ENCODE data around the gene MRPS18A.
A peak's percentile ranks its signal among the peaks of the same experiment; 100 is the strongest.

The MRPS18A gene

DNA sequence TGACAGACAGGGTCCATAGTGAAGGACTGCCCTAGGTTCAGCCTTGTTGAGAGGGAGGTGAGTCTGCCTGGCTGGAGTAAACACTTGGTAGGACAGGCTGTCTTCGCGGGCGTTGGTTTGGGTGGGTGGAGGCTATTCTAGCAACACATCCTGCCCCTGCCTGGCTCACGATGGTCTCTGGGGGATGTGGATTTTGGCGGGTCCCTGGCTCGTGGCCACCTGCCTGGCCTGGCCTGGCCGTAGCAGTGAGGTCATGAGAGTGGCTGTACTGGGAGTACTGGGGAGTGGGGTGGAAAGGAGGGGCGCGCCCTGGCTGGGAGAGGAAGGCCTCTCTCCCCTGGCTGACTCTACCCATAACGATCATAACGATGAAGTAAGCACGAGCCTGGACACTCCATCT, 30.2 kb upstream of the MRPS18A start:
- Histone ChIP-seq H3K36me3 (ENCODE audit: control insufficient read depth in 1 of 2, insufficient read depth in 2 of 2, low read length in 2 of 2) (no peaks in the 10 kb centered on the region), H3K27ac (ENCODE audit: low read depth, low read length) (no peak overlapping the region)

DNA sequence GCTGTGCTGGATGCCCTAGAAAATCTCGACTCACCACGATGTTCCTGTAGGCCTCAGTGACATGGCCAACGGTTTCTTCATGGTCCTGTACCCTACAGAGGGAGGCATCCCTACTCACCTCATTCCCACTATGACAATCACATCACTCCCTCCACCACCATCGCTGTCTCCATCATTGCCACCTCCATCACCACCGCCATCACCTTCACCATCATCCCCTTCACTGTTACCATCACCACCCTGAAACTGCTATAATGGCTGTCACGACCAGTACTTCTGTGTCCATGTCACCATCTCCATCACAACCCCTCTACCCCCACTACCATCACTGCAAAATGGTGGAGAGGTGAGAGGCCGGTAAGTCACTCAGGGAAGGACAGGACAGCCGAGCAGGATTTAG, 29.8 kb upstream of the MRPS18A start:
- no peaks in the 10 kb centered on the region for H3K9me3 ChIP-seq (ENCODE audit: control insufficient read depth in 1 of 2, low read length in 2 of 2)
- no peaks in the 10 kb centered on the region for H3K36me3 ChIP-seq (ENCODE audit: control insufficient read depth in 1 of 2, insufficient read depth in 2 of 2, low read length in 2 of 2)
- no peak overlapping the region for H3K27ac ChIP-seq (ENCODE audit: low read depth, low read length)
- H3K4me3 ChIP-seq (ENCODE audit: low read depth in 1 of 2, low read length in 2 of 2) = no peak overlapping the region
- peaks cover 0 to 7% of the 10 kb centered on the region in 2 donors for H3K4me1 ChIP-seq (ENCODE audit: control insufficient read depth in 1 of 2, insufficient read depth in 2 of 2, low read length in 2 of 2)
- no peaks in the 10 kb centered on the region for H3K27me3 ChIP-seq (ENCODE audit: control insufficient read depth in 1 of 2, insufficient read depth in 2 of 2, low read length in 2 of 2)
- no peak overlapping the region for H3K9ac ChIP-seq (ENCODE audit: low read depth in 1 of 2, low read length in 2 of 2)

More for the DNA sequence above, 30.2 kb upstream of the MRPS18A start:
- Histone ChIP-seq H3K4me1 (ENCODE audit: control insufficient read depth in 1 of 2, insufficient read depth in 2 of 2, low read length in 2 of 2) (peaks cover 0 to 7% of the 10 kb centered on the region in 2 donors), H3K4me3 (ENCODE audit: low read depth in 1 of 2, low read length in 2 of 2) (no peak overlapping the region), H3K9ac (ENCODE audit: low read depth in 1 of 2, low read length in 2 of 2) (no peak overlapping the region), H3K27me3 (ENCODE audit: control insufficient read depth in 1 of 2, insufficient read depth in 2 of 2, low read length in 2 of 2) (no peaks in the 10 kb centered on the region), H3K9me3 (ENCODE audit: control insufficient read depth in 1 of 2, low read length in 2 of 2) (no peaks in the 10 kb centered on the region)

DNA sequence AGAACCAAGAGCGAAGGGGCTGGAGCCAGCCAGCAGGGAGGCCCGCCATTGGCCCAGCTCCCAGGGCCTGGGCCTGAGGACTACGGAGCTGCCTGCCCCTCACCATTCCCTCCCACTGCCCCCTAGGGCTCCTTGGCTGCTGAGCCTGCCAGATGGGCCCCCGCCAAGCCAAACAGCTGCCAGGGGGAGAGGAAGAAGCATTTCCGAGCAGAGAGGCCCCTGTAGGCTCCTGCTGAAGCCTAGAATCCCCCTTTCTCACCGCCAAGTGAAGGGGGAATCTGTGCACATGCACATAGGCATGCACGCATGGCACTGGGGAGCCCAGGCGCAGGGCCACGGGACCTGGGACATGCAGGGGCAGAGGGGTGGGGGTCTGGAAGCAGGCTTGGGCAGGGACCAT, 28.5 kb upstream of the MRPS18A start:
- H3K36me3 ChIP-seq (ENCODE audit: control insufficient read depth in 1 of 2, insufficient read depth in 2 of 2, low read length in 2 of 2) = no peaks in the 10 kb centered on the region
- H3K9me3 ChIP-seq (ENCODE audit: control insufficient read depth in 1 of 2, low read length in 2 of 2) = no peaks in the 10 kb centered on the region
- peaks cover 0 to 7% of the 10 kb centered on the region in 2 donors for H3K4me1 ChIP-seq (ENCODE audit: control insufficient read depth in 1 of 2, insufficient read depth in 2 of 2, low read length in 2 of 2)
- H3K27ac ChIP-seq (ENCODE audit: low read depth, low read length) = no peak overlapping the region
- no peak overlapping the region for H3K4me3 ChIP-seq (ENCODE audit: low read depth in 1 of 2, low read length in 2 of 2)
- H3K27me3 ChIP-seq (ENCODE audit: control insufficient read depth in 1 of 2, insufficient read depth in 2 of 2, low read length in 2 of 2) = no peaks in the 10 kb centered on the region
- no peak overlapping the region for H3K9ac ChIP-seq (ENCODE audit: low read depth in 1 of 2, low read length in 2 of 2)

DNA sequence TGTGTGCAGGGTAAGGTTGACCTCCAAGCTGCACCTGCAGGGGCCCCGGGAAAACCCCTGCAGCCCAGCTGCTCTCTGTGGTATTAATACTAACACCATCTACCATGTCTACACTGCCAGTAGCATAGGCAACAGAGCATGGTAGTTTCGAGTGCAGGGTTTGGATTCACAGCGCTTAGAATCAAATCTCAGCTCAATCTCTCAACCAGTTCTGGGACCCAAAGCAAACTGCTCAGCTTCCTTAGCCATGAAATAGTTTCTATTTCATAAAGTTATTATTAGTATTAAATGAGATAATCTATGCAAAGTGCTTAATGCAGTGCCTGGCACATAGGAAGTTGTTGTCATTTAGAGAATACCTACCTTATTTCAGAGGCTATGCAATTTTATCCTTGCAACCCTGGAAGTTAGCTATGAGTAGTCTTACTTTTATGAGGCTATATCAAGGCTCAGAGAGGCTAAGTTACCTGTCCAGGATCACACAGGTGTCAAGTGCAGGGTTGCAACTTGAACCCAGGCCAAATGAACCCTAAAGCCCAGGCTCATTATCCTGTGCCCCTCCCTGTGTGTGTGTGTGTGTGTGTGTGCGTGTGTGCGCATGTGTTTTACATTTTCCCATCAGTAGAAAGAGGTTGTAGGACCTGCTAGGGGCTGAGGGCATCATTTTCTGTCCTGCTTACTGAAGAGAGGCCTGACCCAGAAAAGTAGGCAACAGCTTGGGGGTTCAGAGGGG, 27.6 kb upstream of the MRPS18A start:
- Histone ChIP-seq H3K4me1 (ENCODE audit: control insufficient read depth in 1 of 2, insufficient read depth in 2 of 2, low read length in 2 of 2) (peaks cover 0 to 7% of the 10 kb centered on the region in 2 donors), H3K36me3 (ENCODE audit: control insufficient read depth in 1 of 2, insufficient read depth in 2 of 2, low read length in 2 of 2) (no peaks in the 10 kb centered on the region), H3K9ac (ENCODE audit: low read depth in 1 of 2, low read length in 2 of 2) (peak overlapping the region in 1 of 2 donors; percentile 2), H3K27me3 (ENCODE audit: control insufficient read depth in 1 of 2, insufficient read depth in 2 of 2, low read length in 2 of 2) (no peaks in the 10 kb centered on the region), H3K27ac (ENCODE audit: low read depth, low read length) (no peak overlapping the region), H3K4me3 (ENCODE audit: low read depth in 1 of 2, low read length in 2 of 2) (no peak overlapping the region), H3K9me3 (ENCODE audit: control insufficient read depth in 1 of 2, low read length in 2 of 2) (no peaks in the 10 kb centered on the region)

DNA sequence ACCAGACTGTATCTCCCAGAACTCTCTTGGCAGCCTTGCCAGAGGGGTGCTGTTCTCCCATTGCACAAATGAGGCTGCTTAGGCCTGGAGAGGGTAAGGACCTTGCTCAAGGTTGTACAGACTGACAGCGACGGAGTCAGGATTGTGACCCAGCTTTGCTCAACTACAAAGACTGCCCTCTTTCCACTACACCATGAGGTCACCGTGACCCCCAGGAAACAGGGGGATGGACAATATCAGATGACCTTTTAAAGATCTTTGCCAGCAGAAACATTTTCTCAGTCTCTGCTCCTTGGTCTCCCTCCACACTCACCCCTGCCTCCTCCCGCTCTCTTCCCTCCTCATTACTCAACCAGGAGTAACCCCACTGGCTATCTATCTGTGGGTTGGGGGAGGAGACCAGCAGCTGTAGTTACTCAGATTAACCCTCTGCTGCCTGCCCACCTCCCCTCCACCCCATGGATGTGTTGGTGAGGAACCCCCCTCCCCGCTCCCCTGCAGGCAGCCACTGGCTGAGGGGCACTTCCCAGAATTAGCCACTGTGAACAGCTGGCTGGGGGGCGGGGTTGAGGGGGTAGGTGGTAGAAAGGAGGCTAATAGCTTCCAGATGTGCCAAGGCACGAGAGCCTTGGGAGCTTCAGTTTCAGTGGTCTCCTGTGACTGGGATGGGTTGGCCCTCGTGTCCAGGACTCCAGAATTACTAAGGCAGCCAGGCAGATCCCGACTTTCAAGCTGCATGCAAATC, 26.9 kb upstream of the MRPS18A start:
- H3K4me3 ChIP-seq (ENCODE audit: low read depth in 1 of 2, low read length in 2 of 2) = no peak overlapping the region
- H3K27ac ChIP-seq (ENCODE audit: low read depth, low read length) = no peak overlapping the region
- H3K27me3 ChIP-seq (ENCODE audit: control insufficient read depth in 1 of 2, insufficient read depth in 2 of 2, low read length in 2 of 2) = no peaks in the 10 kb centered on the region
- peaks cover 4 to 10% of the 10 kb centered on the region in 2 donors for H3K4me1 ChIP-seq (ENCODE audit: control insufficient read depth in 1 of 2, insufficient read depth in 2 of 2, low read length in 2 of 2)
- H3K9ac ChIP-seq (ENCODE audit: low read depth in 1 of 2, low read length in 2 of 2) = peak overlapping the region in 1 of 2 donors; percentile 12
- no peaks in the 10 kb centered on the region for H3K36me3 ChIP-seq (ENCODE audit: control insufficient read depth in 1 of 2, insufficient read depth in 2 of 2, low read length in 2 of 2)
- H3K9me3 ChIP-seq (ENCODE audit: control insufficient read depth in 1 of 2, low read length in 2 of 2) = no peaks in the 10 kb centered on the region

DNA sequence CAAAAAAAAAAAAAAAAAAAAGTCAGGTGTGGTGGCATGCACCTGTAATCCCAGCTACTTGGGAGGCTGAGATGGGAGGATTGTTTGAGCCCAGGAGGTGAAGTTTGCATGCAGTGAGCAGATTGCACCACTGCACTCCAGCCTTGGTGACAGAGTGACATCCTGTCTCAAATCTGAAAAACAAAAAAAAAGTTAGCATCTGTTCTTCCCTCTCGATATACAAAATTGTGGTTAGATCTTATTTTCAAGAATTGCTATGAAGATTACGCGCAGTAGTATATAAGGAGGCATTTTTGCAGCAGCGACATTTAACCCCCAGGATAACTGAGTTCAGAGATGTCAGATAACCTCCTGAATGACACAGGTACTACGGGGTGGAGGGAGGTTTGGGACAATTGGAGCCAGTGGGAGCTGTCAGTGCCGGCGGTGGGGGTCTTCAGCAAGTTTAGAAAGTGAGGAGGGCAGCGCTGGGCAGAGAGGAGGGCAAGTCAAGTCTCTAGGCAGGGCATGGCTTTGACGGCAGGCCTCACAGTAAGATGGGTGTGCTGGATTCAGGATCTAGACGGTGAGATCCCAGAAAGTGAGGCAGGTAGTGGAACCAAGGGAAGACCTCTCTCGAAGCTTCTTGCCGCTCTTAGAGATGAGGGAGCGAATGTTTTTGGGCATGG, 26.2 kb upstream of the MRPS18A start:
- peak overlapping the region in 1 of 2 donors; percentile 12 for H3K9ac ChIP-seq (ENCODE audit: low read depth in 1 of 2, low read length in 2 of 2)
- no peaks in the 10 kb centered on the region for H3K36me3 ChIP-seq (ENCODE audit: control insufficient read depth in 1 of 2, insufficient read depth in 2 of 2, low read length in 2 of 2)
- peaks cover 11 to 16% of the 10 kb centered on the region in 2 donors for H3K4me1 ChIP-seq (ENCODE audit: control insufficient read depth in 1 of 2, insufficient read depth in 2 of 2, low read length in 2 of 2)
- H3K4me3 ChIP-seq (ENCODE audit: low read depth in 1 of 2, low read length in 2 of 2) = no peak overlapping the region
- no peaks in the 10 kb centered on the region for H3K27me3 ChIP-seq (ENCODE audit: control insufficient read depth in 1 of 2, insufficient read depth in 2 of 2, low read length in 2 of 2)
- H3K9me3 ChIP-seq (ENCODE audit: control insufficient read depth in 1 of 2, low read length in 2 of 2) = no peaks in the 10 kb centered on the region
- H3K27ac ChIP-seq (ENCODE audit: low read depth, low read length) = no peak overlapping the region

DNA sequence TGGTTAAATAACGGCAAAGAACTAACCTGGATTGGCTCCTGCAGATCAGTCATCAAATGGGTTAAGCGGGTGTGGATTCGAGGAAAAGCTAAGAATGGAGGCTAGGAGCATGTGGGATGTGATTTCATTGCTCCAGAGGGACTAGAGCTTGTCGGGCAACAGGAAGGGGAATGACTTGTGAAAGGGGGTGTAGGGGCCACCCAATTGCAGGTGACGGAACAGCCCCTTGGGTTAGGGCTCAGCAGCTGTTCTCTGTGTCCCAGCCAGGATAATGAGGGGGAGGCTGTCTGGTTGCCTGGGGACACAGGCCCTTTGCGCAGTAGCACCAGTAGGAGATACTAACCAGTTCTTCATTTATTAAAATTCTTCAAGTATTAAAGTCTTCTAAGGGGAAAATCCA, 25.0 kb upstream of the MRPS18A start:
- no peaks in the 10 kb centered on the region for H3K9me3 ChIP-seq (ENCODE audit: control insufficient read depth in 1 of 2, low read length in 2 of 2)
- no peak overlapping the region for H3K4me3 ChIP-seq (ENCODE audit: low read depth in 1 of 2, low read length in 2 of 2)
- H3K9ac ChIP-seq (ENCODE audit: low read depth in 1 of 2, low read length in 2 of 2) = no peak overlapping the region
- H3K36me3 ChIP-seq (ENCODE audit: control insufficient read depth in 1 of 2, insufficient read depth in 2 of 2, low read length in 2 of 2) = no peaks in the 10 kb centered on the region
- no peak overlapping the region for H3K27ac ChIP-seq (ENCODE audit: low read depth, low read length)
- peaks cover 17 to 24% of the 10 kb centered on the region in 2 donors for H3K4me1 ChIP-seq (ENCODE audit: control insufficient read depth in 1 of 2, insufficient read depth in 2 of 2, low read length in 2 of 2)
- no peaks in the 10 kb centered on the region for H3K27me3 ChIP-seq (ENCODE audit: control insufficient read depth in 1 of 2, insufficient read depth in 2 of 2, low read length in 2 of 2)

DNA sequence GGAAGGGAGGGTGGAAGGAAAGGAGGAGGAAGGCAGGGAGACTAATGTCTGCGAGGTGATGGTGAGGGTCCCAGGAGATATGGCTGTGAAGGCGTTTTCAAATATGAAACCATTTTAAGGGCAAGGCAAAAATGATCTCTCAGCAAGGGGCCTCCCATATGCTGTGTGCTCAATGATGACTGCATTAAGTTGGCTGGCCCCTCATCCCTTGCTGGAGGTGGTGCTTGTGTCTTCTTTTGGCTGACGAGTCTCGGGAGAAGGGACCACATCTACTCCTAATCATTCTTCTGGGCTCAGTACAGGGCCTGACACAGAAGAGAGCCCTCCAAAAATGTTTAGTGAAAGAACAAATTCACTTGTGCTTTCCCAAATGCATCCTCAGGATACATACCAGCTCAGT, 23.0 kb upstream of the MRPS18A start:
- Histone ChIP-seq H3K27ac (ENCODE audit: low read depth, low read length) (no peak overlapping the region), H3K36me3 (ENCODE audit: control insufficient read depth in 1 of 2, insufficient read depth in 2 of 2, low read length in 2 of 2) (no peaks in the 10 kb centered on the region)

DNA sequence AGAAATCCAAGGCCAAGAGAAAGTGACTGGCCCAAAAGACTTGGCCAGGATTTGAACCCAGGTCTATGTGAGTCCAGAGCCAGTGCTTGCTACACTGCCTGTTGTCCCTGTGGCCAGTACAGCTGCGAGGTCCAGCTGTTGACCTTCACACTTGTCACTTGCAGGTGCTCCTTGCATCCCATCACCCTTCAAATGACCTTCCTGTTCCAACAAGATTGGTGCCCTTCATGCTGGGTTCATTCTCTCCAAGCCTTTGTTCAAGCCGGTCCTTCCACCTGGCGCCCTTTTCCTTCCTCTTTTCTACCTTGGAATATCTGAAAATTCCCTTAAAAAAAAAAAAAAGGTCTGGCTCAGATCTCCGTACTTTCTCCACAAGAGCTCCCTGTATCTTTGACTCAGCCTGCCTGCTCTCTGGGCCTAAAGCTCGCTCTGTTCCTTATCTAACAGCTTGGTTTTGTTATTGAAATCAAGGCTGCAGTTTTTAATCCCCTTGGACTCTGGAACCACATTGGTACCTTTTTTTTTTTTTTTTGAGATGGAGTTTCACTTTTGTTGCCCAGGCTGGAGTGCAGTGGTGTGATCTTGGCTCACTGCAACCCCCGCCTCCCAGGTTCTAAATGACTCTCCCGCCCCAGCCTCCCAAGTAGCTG, 22.2 kb upstream of the MRPS18A start:
- Histone ChIP-seq H3K4me1 (ENCODE audit: control insufficient read depth in 1 of 2, insufficient read depth in 2 of 2, low read length in 2 of 2) (peaks cover 36 to 42% of the 10 kb centered on the region in 2 donors), H3K27ac (ENCODE audit: low read depth, low read length) (peak overlapping the region; percentile 38), H3K9ac (ENCODE audit: low read depth in 1 of 2, low read length in 2 of 2) (peak overlapping the region; percentile 36 to 38), H3K9me3 (ENCODE audit: control insufficient read depth in 1 of 2, low read length in 2 of 2) (no peaks in the 10 kb centered on the region), H3K27me3 (ENCODE audit: control insufficient read depth in 1 of 2, insufficient read depth in 2 of 2, low read length in 2 of 2) (no peaks in the 10 kb centered on the region), H3K4me3 (ENCODE audit: low read depth in 1 of 2, low read length in 2 of 2) (peak overlapping the region in 1 of 2 donors; percentile 4), H3K36me3 (ENCODE audit: control insufficient read depth in 1 of 2, insufficient read depth in 2 of 2, low read length in 2 of 2) (no peaks in the 10 kb centered on the region)

More for the DNA sequence above, 23.0 kb upstream of the MRPS18A start:
- Histone ChIP-seq H3K4me3 (ENCODE audit: low read depth in 1 of 2, low read length in 2 of 2) (no peak overlapping the region), H3K4me1 (ENCODE audit: control insufficient read depth in 1 of 2, insufficient read depth in 2 of 2, low read length in 2 of 2) (peaks cover 35 to 40% of the 10 kb centered on the region in 2 donors), H3K27me3 (ENCODE audit: control insufficient read depth in 1 of 2, insufficient read depth in 2 of 2, low read length in 2 of 2) (no peaks in the 10 kb centered on the region), H3K9me3 (ENCODE audit: control insufficient read depth in 1 of 2, low read length in 2 of 2) (no peaks in the 10 kb centered on the region), H3K9ac (ENCODE audit: low read depth in 1 of 2, low read length in 2 of 2) (no peak overlapping the region)

All from duodenal mucosa (tissue), 2 donors.